GM18502 (cell line): ENCODE data around the gene UQCRQ.

Source experiments
- ATAC-seq: cut with Tn5 transposase; IDR thresholded peaks from one replicate; pipeline ENCODE4 v1.9.1; 2021; ENCODE audit warnings: mild to moderate bottlenecking; ENCODE audit not compliant: unreplicated experiment, poor library complexity

UQCRQ gene

GRCh38 chr5:132865668-132866341, 637 bp upstream of the UQCRQ start:
- peak; percentile 29 for ATAC-seq

DNA sequence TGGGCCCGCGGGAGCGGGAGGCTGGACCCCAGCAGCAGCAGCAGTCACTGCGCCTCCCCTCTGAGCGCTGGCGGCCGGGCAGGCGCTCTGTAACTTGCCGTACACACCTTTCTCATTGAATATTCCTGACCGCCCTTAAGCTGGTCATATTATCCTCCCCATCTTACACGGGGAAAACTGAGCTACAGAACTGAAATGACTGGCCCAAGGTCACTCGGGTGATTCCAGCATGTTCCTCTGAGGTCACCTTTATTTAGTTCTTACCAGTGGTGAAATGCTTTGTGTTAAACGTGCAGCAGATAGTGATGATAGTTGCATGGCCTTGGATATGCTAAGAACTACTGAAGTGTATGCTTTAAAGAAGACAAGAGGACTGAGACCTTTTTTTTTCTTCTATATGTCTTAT, 607 bp downstream of the UQCRQ start:
- no peak for ATAC-seq

- no peak for ATAC-seq
These were observed 2.3 kb downstream of the UQCRQ start for GRCh38 chr5:132868754-132869153.

DNA sequence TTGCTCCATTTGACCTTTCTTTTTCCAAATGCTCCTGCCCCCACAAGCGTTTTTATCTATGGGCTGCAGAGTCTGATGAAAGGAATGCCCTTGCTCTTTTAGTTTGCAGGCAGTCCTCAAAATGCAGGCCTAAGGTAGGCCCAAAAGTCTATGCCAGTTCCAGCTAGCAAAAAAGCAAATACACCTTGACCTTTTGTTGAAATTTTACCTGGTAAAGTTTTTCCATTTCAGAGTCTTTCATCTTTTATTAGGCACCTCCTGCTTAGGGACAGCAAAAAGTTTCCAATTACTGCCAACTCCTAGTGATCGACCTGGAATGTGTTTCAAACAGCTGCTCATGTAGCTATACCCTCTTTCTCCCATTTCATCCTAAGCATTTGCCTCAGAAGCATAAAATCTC, 4.4 kb downstream of the UQCRQ start:
- no peak for ATAC-seq

DNA sequence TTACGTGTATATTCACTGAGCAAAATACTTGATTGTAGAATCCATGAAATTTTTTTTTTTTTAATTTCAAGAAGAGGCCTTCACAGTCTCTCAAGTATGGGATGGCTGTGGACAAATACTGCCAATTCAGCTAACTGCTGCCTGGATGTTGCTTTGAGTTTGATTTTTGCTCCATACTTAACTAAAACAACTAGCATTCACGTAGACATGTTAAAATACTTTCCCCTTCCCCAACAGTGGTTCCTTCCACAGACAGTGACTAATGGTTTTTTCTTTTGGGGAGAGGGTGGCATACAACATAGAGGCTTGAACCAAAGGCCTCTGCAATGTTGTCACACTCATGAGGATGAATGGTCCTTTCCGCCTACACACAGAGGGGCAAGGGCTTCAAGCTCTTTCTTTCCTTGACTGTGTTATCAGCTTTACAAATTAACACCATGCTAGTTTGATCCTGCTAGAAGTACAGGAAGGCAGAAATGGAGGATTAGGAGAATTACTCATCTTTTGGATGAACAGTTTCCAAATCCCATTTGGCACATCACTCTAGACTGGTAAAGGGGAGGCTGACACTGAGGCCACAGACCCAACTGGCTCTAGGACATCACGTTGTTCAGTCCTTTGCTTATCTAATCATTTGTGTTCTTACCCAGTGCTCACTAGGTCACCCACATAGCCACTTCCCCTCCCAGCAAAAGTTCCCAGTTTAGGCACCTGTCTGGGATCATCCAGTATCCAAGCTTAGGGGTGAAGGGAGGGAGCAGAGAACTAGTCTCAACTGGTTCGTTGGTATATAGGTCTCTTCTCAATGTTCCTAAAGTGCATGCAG, 5.2 kb downstream of the UQCRQ start:
- ATAC-seq: no peak

- no peak for ATAC-seq
These were observed 6.3 kb downstream of the UQCRQ start for GRCh38 chr5:132872788-132873118.

DNA sequence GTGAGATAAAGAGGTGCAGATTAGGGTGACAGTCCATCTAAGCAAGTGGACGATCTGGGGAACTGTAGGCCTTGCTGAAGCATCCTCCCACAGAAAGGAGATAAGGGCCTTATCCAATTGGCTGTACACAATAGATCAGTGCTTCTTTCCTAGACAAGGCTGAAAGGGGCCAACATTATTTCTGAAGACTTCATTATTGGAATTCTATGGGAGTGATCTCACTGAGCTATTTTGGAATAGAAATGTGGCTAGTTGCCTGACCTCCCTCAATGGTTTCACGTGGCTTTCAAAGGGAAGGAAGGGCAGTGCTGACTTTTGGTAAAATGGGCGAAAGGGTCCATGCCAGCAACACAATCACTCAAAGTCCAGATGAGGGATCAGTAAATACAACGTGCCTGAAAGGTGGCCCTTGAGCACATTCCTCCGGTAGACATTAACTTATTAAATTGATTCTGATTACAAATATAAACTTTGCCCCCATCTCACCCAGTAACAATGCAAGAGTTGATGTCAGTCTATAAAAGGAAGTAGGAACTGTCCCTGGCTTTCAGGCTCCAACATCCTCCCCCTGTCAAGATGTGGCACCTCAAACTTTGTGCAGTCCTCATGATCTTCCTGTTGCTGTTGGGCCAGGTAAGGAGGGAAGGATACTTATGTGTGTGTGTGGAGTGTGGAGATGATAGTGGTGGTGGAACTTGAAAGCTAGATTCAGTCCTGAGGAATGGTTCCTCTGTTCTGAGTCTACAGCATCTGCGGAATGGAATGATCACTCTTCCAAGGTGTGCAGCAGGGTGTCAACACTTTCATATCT, 6.9 kb downstream of the UQCRQ start, which contains the start of gene LEAP2:
Gene LEAP2 (plus strand): TSS at position 550 of the 811 bp plus-strand sequence. CDS start 27 bp downstream, at position 577.
- no peak for ATAC-seq

GRCh38 chr5:132873930-132874271, 7.5 kb downstream of the UQCRQ start:
- ATAC-seq: no peak

- ATAC-seq: no peak
These were observed 9.7 kb downstream of the UQCRQ start for GRCh38 chr5:132876020-132876759.

GRCh38 chr5:132877466-132877865, 11.0 kb downstream of the UQCRQ start:
- ATAC-seq: no peak

GRCh38 chr5:132877938-132878337, 11.5 kb downstream of the UQCRQ start:
- no peak for ATAC-seq

DNA sequence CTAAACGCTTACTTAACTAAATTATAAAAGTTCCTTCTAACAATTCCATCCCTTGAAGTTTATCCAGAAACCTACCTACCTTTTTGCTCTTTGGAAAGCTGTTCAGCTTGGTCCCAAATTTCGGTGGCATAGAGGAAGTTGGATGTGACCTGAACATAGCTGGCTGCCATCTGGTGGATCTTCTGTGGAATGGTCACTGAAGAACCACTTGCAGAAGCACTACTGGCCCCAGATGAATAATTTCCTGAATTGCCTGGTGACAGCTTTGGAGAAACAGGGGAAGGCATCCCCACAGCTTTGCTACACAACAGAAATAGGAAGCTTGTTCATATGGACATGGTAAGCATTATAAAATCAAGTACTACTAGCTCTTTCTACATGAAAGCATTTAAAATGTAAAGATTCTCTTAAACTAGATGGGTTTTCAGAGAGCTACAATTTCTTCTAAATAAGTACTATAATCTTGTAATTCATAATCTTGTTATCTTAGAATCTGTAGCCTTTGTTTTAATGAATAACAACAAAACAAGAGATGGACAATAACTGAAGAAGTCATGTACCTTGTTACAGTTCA, 16.9 kb downstream of the UQCRQ start:
- ATAC-seq: no peak

DNA sequence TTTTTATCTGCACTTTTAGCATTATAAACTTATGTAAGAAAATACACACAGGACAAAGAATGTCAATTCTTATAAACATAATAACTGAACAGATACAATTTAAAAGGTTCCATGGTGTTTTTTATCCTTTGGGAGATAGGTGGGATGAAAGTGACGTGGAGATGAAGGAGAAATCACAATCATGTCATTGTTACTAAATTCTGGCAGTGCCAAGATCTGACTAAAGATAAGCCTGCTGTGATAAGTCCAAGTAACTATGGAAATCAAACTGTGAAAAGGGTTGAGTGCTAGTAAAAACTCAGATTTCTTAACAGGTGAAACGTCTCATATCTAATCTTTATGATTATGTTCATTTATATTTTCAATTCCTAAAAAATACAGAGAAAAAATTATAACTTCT, 18.1 kb downstream of the UQCRQ start:
- ATAC-seq: no peak

GRCh38 chr5:132886064-132886823, 19.8 kb downstream of the UQCRQ start:
- ATAC-seq: no peak

DNA sequence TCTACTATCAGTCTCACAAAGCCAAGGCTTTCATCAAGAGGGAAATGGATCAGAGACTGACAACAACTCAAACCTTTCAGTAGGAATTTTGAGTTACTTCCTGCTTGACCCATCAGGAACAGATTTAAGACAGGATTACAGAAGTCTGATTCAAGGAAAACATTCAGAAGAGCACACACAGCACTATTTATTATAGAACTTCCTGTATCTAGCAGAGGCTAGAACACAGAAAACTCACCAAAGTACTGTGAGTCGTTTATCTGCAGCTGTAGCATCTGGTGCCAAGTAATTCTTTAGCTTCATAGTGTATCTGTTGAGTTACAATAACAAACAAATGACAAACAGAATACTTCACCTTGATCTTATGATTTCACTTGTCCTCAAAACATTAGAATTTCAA, 20.8 kb downstream of the UQCRQ start:
- no peak for ATAC-seq

DNA sequence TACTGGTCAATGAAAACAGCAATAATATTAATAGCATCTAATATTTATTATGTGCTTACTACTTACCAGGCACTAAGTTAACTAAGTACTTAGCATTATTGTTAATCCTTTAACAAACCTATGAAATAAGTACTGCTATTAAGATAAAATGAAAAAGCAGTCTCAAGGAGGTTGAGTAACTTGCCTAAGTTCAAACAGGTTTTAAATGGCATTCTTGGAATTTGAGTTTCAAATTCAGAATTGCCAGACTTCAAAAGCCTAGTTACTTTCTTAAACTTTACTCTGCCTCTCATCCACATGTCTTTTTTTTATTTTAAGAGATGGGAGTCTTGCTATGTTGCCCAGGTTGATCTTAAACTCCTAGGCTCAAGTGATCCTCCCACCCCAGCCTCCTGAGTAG, 23.1 kb downstream of the UQCRQ start:
- no peak for ATAC-seq

GRCh38 chr5:132890817-132891216, 24.4 kb downstream of the UQCRQ start:
- no peak for ATAC-seq

GRCh38 chr5:132895719-132896305, 29.4 kb downstream of the UQCRQ start:
- ATAC-seq: no peak

DNA sequence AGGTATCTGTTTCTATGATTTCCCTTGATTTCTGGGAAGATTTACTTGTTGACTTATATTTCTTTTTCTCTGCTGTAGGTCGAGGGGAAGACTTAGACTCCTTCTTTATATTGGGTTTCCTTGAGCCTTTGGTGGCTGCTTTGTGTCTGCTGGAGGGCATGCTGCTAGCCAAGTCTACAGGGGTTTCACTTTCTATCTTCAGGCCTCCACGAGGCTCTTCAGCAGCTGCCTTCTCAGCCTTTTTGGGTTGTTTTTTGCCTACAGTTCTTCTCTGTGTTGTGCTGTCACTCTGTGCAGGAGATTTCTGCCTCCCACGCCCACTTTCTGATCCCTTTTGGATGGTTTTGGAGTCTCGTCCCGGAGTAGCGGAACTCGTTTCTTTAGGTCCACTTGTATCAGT, 30.2 kb downstream of the UQCRQ start:
- no peak for ATAC-seq
